ENCODE data around the gene FGD5.
A peak's percentile ranks its signal among the peaks of the same experiment; 100 is the strongest.

FGD5 gene

DNA sequence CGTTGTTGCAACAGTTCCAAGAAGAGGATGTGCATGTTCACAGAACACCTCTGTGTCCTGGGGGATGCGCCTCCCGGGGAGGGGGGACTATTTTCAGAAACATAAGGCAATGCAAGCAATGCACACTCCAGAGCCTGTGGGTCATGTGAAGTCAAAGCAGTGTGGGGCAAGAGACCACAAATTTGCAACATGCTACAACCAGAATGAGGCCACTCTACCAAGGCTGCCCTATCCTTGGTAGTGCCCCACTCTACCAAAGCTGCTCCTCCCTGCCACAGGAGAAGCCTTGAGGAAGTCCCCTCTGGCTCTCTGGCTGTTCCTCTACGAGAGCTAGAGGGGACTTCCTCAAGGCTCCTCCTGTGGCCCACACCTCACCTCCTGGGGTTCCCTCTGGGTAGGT, 120.2 kb downstream of the FGD5 start:
- H3K27me3 Mint-ChIP-seq = no peaks in the 10 kb centered on the region
- peaks cover under 1% of the 10 kb centered on the region for H3K36me3 Mint-ChIP-seq
- peaks cover 12% of the 10 kb centered on the region for H3K4me1 Mint-ChIP-seq (ENCODE audit: low read depth)
- H3K27ac Mint-ChIP-seq = no peak overlapping the region
- H3K9me3 Mint-ChIP-seq (ENCODE audit: low read depth) = no peaks in the 10 kb centered on the region
- H3K4me3 Mint-ChIP-seq = no peak overlapping the region

DNA sequence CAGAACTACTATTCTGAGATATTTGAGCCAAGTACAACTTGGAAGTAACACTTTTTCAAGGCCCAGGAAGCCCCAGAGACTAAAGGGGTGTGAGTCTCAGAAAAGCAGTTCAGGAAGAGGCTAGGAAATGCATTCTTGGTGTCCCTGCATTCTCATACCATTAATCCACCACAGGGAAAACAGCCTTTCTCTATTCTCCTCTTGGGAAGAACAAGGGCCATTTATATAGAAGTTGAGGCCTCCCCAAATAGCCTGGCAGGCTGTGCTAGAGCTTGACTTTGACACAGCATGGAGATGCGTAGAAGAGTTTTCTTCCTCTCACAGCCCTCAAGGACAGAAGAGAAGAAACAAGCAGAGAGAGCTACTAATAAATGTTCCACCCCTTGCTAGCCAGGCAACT, 123.1 kb downstream of the FGD5 start:
- H3K4me3 Mint-ChIP-seq = no peak overlapping the region
- peaks cover 27% of the 10 kb centered on the region for H3K4me1 Mint-ChIP-seq (ENCODE audit: low read depth)
- H3K27ac Mint-ChIP-seq = peak overlapping the region; percentile 28
- H3K27me3 Mint-ChIP-seq = no peaks in the 10 kb centered on the region
- peaks cover 3% of the 10 kb centered on the region for H3K36me3 Mint-ChIP-seq
- no peaks in the 10 kb centered on the region for H3K9me3 Mint-ChIP-seq (ENCODE audit: low read depth)

- Mint-ChIP-seq H3K36me3 (peaks cover 3% of the 10 kb centered on the region), H3K4me3 (no peak overlapping the region), H3K9me3 (ENCODE audit: low read depth) (no peaks in the 10 kb centered on the region), H3K27me3 (no peaks in the 10 kb centered on the region), H3K4me1 (ENCODE audit: low read depth) (peaks cover 28% of the 10 kb centered on the region), H3K27ac (no peak overlapping the region)
Observed at GRCh38 chr3:14943042-14943441, 124.3 kb downstream of the FGD5 start.

DNA sequence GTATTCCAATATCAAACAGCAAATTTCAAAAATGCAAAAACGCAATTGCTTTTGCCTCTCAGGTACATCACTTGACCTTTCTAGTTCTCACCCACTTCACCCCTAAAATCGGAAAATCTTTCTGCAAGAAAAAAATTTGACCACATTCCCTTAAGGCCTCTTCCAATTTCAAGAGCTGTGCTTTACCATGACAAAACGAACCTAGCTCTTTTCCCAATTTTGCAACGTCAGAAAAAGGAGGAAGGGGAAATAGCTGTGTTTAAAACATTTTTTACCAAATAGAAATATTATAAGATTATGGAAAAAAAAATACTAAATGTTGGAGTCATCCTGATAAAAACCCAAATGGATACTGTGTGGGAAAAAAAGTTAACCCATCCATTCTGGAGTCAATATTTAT, 127.5 kb downstream of the FGD5 start:
- H3K27ac Mint-ChIP-seq = peak overlapping the region; percentile 91
- H3K4me1 Mint-ChIP-seq (ENCODE audit: low read depth) = peaks cover 49% of the 10 kb centered on the region
- H3K9me3 Mint-ChIP-seq (ENCODE audit: low read depth) = no peaks in the 10 kb centered on the region
- peaks cover 5% of the 10 kb centered on the region for H3K36me3 Mint-ChIP-seq
- peak overlapping the region; percentile 94 for H3K4me3 Mint-ChIP-seq
- H3K27me3 Mint-ChIP-seq = no peaks in the 10 kb centered on the region

GRCh38 chr3:14946739-14947099, 128.0 kb downstream of the FGD5 start:
- no peaks in the 10 kb centered on the region for H3K27me3 Mint-ChIP-seq

GRCh38 chr3:14947100-14947885, 128.5 kb downstream of the FGD5 start, which contains the start of gene NR2C2:
TSS of gene NR2C2 (plus strand) at chr3:14947583. CDS start at chr3:15003915, 56,332 bp downstream.
- no peaks in the 10 kb centered on the region for H3K27me3 Mint-ChIP-seq
- H3K36me3 Mint-ChIP-seq = peaks cover 5% of the 10 kb centered on the region
- peaks cover 54% of the 10 kb centered on the region for H3K4me1 Mint-ChIP-seq (ENCODE audit: low read depth)
- H3K9me3 Mint-ChIP-seq (ENCODE audit: low read depth) = no peaks in the 10 kb centered on the region
- peak within 1 kb of the TSS; percentile 100 for H3K27ac Mint-ChIP-seq
- peak within 1 kb of the TSS; percentile 99 for H3K4me3 Mint-ChIP-seq

More at GRCh38 chr3:14946739-14947099, 128.0 kb downstream of the FGD5 start:
- peak overlapping the region; percentile 94 for H3K4me3 Mint-ChIP-seq
- H3K4me1 Mint-ChIP-seq (ENCODE audit: low read depth) = peaks cover 49% of the 10 kb centered on the region
- H3K27ac Mint-ChIP-seq = peak overlapping the region; percentile 91
- H3K36me3 Mint-ChIP-seq = peaks cover 5% of the 10 kb centered on the region
- no peaks in the 10 kb centered on the region for H3K9me3 Mint-ChIP-seq (ENCODE audit: low read depth)

DNA sequence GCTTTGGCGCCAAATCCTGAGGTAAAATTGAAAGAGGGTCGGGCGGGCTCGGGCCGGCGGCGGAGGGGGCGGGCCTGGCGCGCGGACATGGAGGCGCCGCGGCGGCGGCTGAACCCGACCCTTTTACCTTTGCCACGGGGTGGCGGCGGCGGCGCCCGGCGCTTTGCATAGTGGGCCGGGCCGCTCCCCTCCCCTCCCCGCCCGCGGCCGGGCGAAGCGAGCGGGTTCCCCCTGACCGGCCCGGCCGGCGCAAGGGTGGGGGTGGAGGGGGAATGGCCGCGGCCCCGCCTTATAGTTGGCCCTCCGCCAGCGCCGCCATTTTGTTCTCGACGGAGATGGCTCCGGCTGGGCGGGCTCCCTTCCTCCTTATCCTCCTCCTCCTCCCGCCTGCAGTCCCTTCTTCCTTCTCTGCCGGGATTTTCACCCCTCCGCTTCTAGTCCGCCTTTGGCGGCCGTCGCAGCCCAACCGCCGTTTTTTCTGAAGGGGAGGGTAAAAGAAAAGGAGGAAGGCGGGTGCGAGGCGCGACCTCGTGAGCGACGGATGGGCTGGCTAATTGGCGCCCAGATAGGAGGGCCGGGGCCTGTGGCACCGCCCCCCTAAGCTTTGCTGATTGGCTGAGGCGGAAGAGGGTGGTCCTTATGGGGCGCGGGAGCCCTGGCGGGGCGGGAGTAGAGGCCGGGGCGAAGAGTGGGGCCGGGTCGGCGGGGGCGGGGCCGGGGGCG, 129.3 kb downstream of the FGD5 start:
- Mint-ChIP-seq H3K4me1 (ENCODE audit: low read depth) (peaks cover 59% of the 10 kb centered on the region), H3K4me3 (peak overlapping the region; percentile 99), H3K27me3 (no peaks in the 10 kb centered on the region), H3K27ac (peak overlapping the region; percentile 100), H3K9me3 (ENCODE audit: low read depth) (no peaks in the 10 kb centered on the region), H3K36me3 (peaks cover 10% of the 10 kb centered on the region)

DNA sequence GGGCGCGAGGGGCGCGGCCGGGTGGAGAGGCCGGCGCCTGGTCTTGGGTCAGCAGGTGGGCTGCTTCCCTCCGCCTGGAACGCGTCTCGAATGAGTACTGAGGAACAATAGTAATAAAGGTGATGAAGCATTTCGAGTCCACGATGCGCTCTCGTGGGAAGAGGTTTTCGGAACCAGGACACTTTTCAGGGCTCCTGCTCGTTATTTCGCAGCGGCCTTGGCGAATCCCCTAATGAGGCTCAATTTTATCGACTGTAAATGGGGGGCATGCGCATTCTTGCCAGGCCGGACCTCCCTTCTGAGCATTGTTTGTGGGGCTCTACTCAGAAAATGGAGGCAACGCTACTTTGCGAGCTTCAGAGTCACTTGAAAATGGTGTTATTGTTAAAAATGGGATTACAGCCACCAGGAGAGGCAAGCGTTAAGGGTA, 129.9 kb downstream of the FGD5 start:
- Mint-ChIP-seq H3K9me3 (ENCODE audit: low read depth) (no peaks in the 10 kb centered on the region), H3K4me1 (ENCODE audit: low read depth) (peaks cover 57% of the 10 kb centered on the region), H3K4me3 (peak overlapping the region; percentile 99), H3K27ac (peak overlapping the region; percentile 76), H3K27me3 (no peaks in the 10 kb centered on the region), H3K36me3 (peaks cover 10% of the 10 kb centered on the region)

- H3K27me3 Mint-ChIP-seq = no peaks in the 10 kb centered on the region
- peaks cover 54% of the 10 kb centered on the region for H3K4me1 Mint-ChIP-seq (ENCODE audit: low read depth)
Observed at GRCh38 chr3:14949126-14949525, 130.4 kb downstream of the FGD5 start.

DNA sequence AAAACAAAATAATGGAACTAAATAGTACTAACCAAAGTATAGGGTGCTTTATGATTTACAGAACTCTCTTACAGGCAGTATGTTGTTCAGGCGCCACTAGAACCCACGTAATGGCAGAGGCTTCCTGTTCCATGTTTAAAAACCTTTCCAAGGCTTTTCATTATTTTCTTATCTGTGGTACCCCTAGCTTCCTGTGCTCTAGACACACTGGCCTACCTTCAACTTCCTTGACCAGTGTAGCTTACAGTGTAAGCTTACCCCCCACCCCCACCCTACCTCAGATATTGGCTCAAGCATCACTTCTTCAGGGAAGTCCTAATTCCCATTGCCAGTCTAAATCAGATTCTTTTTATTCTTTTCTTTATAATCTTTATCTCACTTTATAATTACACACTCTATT, 131.5 kb downstream of the FGD5 start:
- Mint-ChIP-seq H3K9me3 (ENCODE audit: low read depth) (no peaks in the 10 kb centered on the region), H3K4me1 (ENCODE audit: low read depth) (peaks cover 59% of the 10 kb centered on the region), H3K27me3 (no peaks in the 10 kb centered on the region), H3K4me3 (no peak overlapping the region), H3K36me3 (peaks cover 9% of the 10 kb centered on the region), H3K27ac (no peak overlapping the region)

More at GRCh38 chr3:14949126-14949525, 130.4 kb downstream of the FGD5 start:
- Mint-ChIP-seq H3K27ac (peak overlapping the region; percentile 76), H3K4me3 (peak overlapping the region; percentile 99), H3K36me3 (peaks cover 8% of the 10 kb centered on the region), H3K9me3 (ENCODE audit: low read depth) (no peaks in the 10 kb centered on the region)

DNA sequence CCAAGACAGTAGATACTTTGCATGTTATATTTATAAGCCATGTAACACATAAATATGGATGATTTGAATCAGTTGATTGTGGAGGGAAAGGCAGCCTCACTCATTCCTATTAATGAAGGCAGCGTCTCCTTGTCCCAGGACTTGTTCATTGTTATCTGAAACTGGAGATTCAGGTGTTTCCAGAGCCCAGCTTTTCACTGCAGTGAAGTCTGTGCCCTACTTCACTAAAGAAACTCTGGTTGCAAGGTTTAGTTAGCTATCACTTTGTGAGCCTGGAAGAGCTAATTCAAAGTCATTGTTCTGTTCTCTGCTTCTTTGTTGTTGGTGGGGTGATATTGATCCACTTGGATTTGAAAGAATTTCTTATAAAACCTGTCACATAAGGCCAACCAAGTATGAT, 138.4 kb downstream of the FGD5 start:
- Mint-ChIP-seq H3K27ac (peak overlapping the region; percentile 36), H3K9me3 (ENCODE audit: low read depth) (no peaks in the 10 kb centered on the region), H3K4me3 (no peak overlapping the region), H3K27me3 (no peaks in the 10 kb centered on the region), H3K36me3 (peaks cover 14% of the 10 kb centered on the region), H3K4me1 (ENCODE audit: low read depth) (peaks cover 66% of the 10 kb centered on the region)

DNA sequence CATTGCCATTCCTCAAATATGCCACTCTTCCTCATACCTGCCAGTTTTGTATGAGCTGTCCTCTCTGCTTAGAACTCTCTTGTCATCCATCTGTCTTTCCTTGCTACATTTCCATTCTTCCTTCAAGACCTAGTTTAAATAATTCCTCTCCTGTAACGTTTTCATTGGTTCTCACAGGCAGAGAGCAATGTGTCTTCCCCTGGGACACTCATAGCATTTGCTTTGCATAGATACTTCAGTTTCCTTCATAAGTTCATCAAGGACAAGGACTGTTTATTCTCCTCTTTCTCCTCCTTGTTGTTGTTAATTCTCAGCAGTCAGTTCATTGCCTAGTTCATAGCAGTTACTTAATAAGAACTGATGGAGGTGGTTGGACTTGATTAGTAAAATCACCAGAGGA, 139.2 kb downstream of the FGD5 start:
- Mint-ChIP-seq H3K27ac (peak overlapping the region; percentile 31), H3K4me1 (ENCODE audit: low read depth) (peaks cover 63% of the 10 kb centered on the region), H3K27me3 (no peaks in the 10 kb centered on the region), H3K4me3 (no peak overlapping the region), H3K9me3 (ENCODE audit: low read depth) (no peaks in the 10 kb centered on the region), H3K36me3 (peaks cover 12% of the 10 kb centered on the region)

GRCh38 chr3:14959359-14959943, 140.7 kb downstream of the FGD5 start:
- Mint-ChIP-seq H3K9me3 (ENCODE audit: low read depth) (no peaks in the 10 kb centered on the region), H3K36me3 (peaks cover 12% of the 10 kb centered on the region), H3K4me3 (peak overlapping the region; percentile 83), H3K27me3 (no peaks in the 10 kb centered on the region), H3K4me1 (ENCODE audit: low read depth) (peaks cover 56% of the 10 kb centered on the region), H3K27ac (peak overlapping the region; percentile 95)

GRCh38 chr3:14962762-14963161, 144.0 kb downstream of the FGD5 start:
- H3K36me3 Mint-ChIP-seq = peaks cover 22% of the 10 kb centered on the region
- H3K27me3 Mint-ChIP-seq = no peaks in the 10 kb centered on the region
- no peak overlapping the region for H3K4me3 Mint-ChIP-seq
- H3K9me3 Mint-ChIP-seq (ENCODE audit: low read depth) = no peaks in the 10 kb centered on the region
- H3K27ac Mint-ChIP-seq = peak overlapping the region; percentile 34
- H3K4me1 Mint-ChIP-seq (ENCODE audit: low read depth) = peaks cover 30% of the 10 kb centered on the region

DNA sequence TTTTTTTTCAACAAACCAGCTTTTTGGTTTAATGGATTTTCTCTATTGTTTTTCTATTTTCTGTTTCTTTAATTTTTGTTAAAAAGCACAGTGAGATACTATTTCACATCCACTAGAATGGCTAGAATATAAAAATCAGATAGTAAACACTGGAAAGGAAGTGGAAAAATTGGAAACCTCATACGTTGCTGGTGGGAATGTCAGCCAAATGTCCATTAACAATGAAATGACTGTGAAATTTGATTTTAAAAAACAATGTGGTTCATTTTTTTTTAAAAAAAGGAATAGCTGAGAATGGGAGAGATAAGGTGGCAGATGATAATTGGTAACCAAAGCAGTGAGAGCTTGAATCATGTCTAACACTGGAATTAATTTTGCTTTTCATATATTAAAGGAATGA, 148.5 kb downstream of the FGD5 start:
- Mint-ChIP-seq H3K9me3 (ENCODE audit: low read depth) (no peaks in the 10 kb centered on the region), H3K4me3 (no peak overlapping the region), H3K36me3 (peaks cover 22% of the 10 kb centered on the region), H3K27me3 (no peaks in the 10 kb centered on the region), H3K27ac (no peak overlapping the region), H3K4me1 (ENCODE audit: low read depth) (peaks cover 8% of the 10 kb centered on the region)
